Right lung (tissue), 10 donors: Measurements from ENCODE around the gene GALNT1. TPM values are rescaled to one million over a fixed set of nuclear protein-coding genes. Genes with fewer than 3 reads are reported as not detected.
"Not testable (repeated sequence)": the region's sequence is repeated elsewhere in the genome, so short reads cannot be mapped to it uniquely, and the experiment has no call there.

Experiments used
- DNase-seq, 2 donors: peaks; one replicate each; pipeline ENCODE4 v3.0.0-alpha.2; 2013
- long read RNA-seq, 8 donors: transcript quantifications; one replicate each; lab custom pipeline, GENCODE V29; 2026
- polyA plus RNA-seq, 5 donors: library from polyadenylated mRNA; unstranded; fragments of 120-200 nt; gene quantifications; one replicate each; pipeline versions ENCODE4 v1.2.1 to v1.2.3, GENCODE V29; 2013; ENCODE audit warnings: inconsistent platforms in 1 of 5, low replicate concordance in 1 of 5; ENCODE audit not compliant: insufficient read length in 5 of 5, insufficient read depth in 1 of 5

GALNT1 gene
- 100 to 1,000 TPM in 4 of 5 donors, 10 to 100 TPM in 1; 84.7 to 129 (median 108) TPM for polyA plus RNA-seq
- long read RNA-seq, donor 1, transcript GALNT1-201 (11 exons, 3,847 nt), result major isoform, 6 of 64 reads
- long read RNA-seq, donor 1, partial matches to known transcripts, result 56 of 64 reads
- long read RNA-seq, donor 1, other reads (novel, unspliced or antisense), result 0 of 64 reads
- long read RNA-seq, donor 2, partial matches to known transcripts, result 0 of 22 reads
- long read RNA-seq, donor 2, other reads (novel, unspliced or antisense), result 19 of 22 reads
- long read RNA-seq, donor 3, partial matches to known transcripts, result 20 of 31 reads
- long read RNA-seq, donor 3, other reads (novel, unspliced or antisense), result 9 of 31 reads
- long read RNA-seq, donor 4, partial matches to known transcripts, result 0 of 18 reads
- long read RNA-seq, donor 4, other reads (novel, unspliced or antisense), result 14 of 18 reads
- long read RNA-seq, donor 5, partial matches to known transcripts, result 13 of 36 reads
- long read RNA-seq, donor 5, other reads (novel, unspliced or antisense), result 21 of 36 reads
- long read RNA-seq, donor 6, partial matches to known transcripts, result 0 of 23 reads
- long read RNA-seq, donor 6, other reads (novel, unspliced or antisense), result 19 of 23 reads
- long read RNA-seq, donor 7, partial matches to known transcripts, result 0 of 19 reads
- long read RNA-seq, donor 7, other reads (novel, unspliced or antisense), result 18 of 19 reads
- long read RNA-seq, donor 8, partial matches to known transcripts, result 0 of 8 reads
- long read RNA-seq, donor 8, other reads (novel, unspliced or antisense), result 7 of 8 reads

- no peak for DNase-seq
Measured at GRCh38 chr18:35581546-35581897, at the start of gene GALNT1. Gene GALNT1, plus strand, starts transcription at chr18:35581740. Its CDS starts 72,923 bp downstream, at chr18:35654663.

- DNase-seq, result no peak
Measured at GRCh38 chr18:35533916-35534405, 47.6 kb upstream of the GALNT1 start.

GRCh38 chr18:35535297-35535696, 46.2 kb upstream of the GALNT1 start:
- no peak for DNase-seq

- DNase-seq, result no peak
Measured at GRCh38 chr18:35542356-35542755, 39.2 kb upstream of the GALNT1 start.

- DNase-seq, result no peak
Measured at GRCh38 chr18:35547008-35547605, 34.4 kb upstream of the GALNT1 start.

GRCh38 chr18:35549564-35549963, 32.0 kb upstream of the GALNT1 start:
- DNase-seq, result peak; percentile 87 to 92

GRCh38 chr18:35553300-35553699, 28.2 kb upstream of the GALNT1 start:
- DNase-seq, result no peak

GRCh38 chr18:35555538-35555937, 26.0 kb upstream of the GALNT1 start:
- not testable (repeated sequence) for DNase-seq

GRCh38 chr18:35559867-35560266, 21.7 kb upstream of the GALNT1 start:
- no peak for DNase-seq

GRCh38 chr18:35564795-35565453, 16.6 kb upstream of the GALNT1 start:
- no peak for DNase-seq

- no peak for DNase-seq
Measured at GRCh38 chr18:35566019-35566418, 15.5 kb upstream of the GALNT1 start.

- no peak for DNase-seq
Measured at GRCh38 chr18:35570182-35570581, 11.4 kb upstream of the GALNT1 start.

- no peak for DNase-seq
Measured at GRCh38 chr18:35571138-35571537, 10.4 kb upstream of the GALNT1 start.

- no peak for DNase-seq
Measured at GRCh38 chr18:35572644-35573043, 8.9 kb upstream of the GALNT1 start.

- DNase-seq, result no peak
Measured at GRCh38 chr18:35573531-35573930, 8.0 kb upstream of the GALNT1 start.

- DNase-seq, result not testable (repeated sequence)
Measured at GRCh38 chr18:35576240-35576845, 5.2 kb upstream of the GALNT1 start.

GRCh38 chr18:35577045-35577848, 4.3 kb upstream of the GALNT1 start:
- DNase-seq, result no peak

- DNase-seq, result no peak
Measured at GRCh38 chr18:35578481-35578880, 3.1 kb upstream of the GALNT1 start.

- no peak for DNase-seq
Measured at GRCh38 chr18:35578936-35579335, 2.6 kb upstream of the GALNT1 start.
